SK-N-SH (cell line): Measurements from ENCODE around the gene DUS2. TPM values are rescaled to one million over a fixed set of nuclear protein-coding genes. Genes with fewer than 3 reads are reported as not detected.

Source experiments
- CTCF ChIA-PET: fragments of 300-600, 350-600 bp; formaldehyde crosslinking; extraction: SDS; loops from one replicate; lab custom pipeline; 2021; lab: Yijun Ruan, JAX
- POLR2A ChIA-PET: fragments of 350-600 bp; sonication (Branson Sonifier 250); formaldehyde crosslinking; extraction: SDS; loops from one replicate; lab custom pipeline; 2020; ENCODE audit warnings: antibody characterized with exemption, inconsistent platforms; lab: Yijun Ruan, JAX
- DNase-seq: peaks from one replicate; pipeline ENCODE4 v3.0.0; 2012
- H2AFZ ChIP-seq: fragments of 200-600 bp; sonication (generic); 2 replicates; pipeline ENCODE4 v1.8.1; 2016; ENCODE audit warnings: antibody characterized with exemption, mild to moderate bottlenecking, low read depth
- H3F3A ChIP-seq: fragments of 200-600 bp; sonication (generic); replicated peaks from 2 replicates; pipeline ENCODE3; 2016; ENCODE audit warnings: antibody characterized with exemption, mild to moderate bottlenecking; ENCODE audit not compliant: insufficient read depth
- H3K27ac ChIP-seq, 2 experiments: fragments of 200-500 bp in 1 of 2; fragments of 200-600 bp in 1 of 2; sonication (Bioruptor generic) in 1 of 2; sonication (generic), shearing (Covaris generic) in 1 of 2; 2 replicates each; pipeline versions ENCODE4 v1.5.1 to v1.6.1; 2014 to 2016; ENCODE audit warnings: low read depth in 2 of 2, inconsistent platforms in 1 of 2, low read length in 1 of 2, mild to moderate bottlenecking in 1 of 2, mixed read lengths in 1 of 2
- H3K27me3 ChIP-seq: fragments of 200-600 bp; sonication (generic), shearing (Covaris generic); 2 replicates; pipeline ENCODE4 v1.6.1; 2016; ENCODE audit warnings: mixed run types; ENCODE audit not compliant: insufficient read depth
- H3K36me3 ChIP-seq, 2 experiments: fragments of 200-500 bp in 1 of 2; fragments of 200-600 bp in 1 of 2; sonication (Bioruptor generic) in 1 of 2; sonication (generic) in 1 of 2; replicated peaks in 1 of 2; 2 replicates each; pipeline versions ENCODE3 to v1.5.1; 2014 to 2016; ENCODE audit warnings: low read length in 1 of 2, mild to moderate bottlenecking in 1 of 2; ENCODE audit not compliant: insufficient read depth in 2 of 2, control insufficient read depth in 1 of 2
- H3K4me1 ChIP-seq, 2 experiments: fragments of 200-500 bp in 1 of 2; fragments of 200-600 bp in 1 of 2; sonication (Bioruptor generic) in 1 of 2; sonication (generic), shearing (Covaris generic) in 1 of 2; 2 replicates each; pipeline versions ENCODE4 v1.5.1 to v1.6.1; 2014 to 2016; ENCODE audit warnings: low read depth in 1 of 2, low read length in 1 of 2, mixed run types in 1 of 2; ENCODE audit not compliant: insufficient read depth in 2 of 2, control insufficient read depth in 1 of 2
- H3K4me2 ChIP-seq: fragments of 200-600 bp; sonication (generic), shearing (Covaris generic); 2 replicates; pipeline ENCODE4 v1.6.1; 2017; ENCODE audit warnings: mixed run types
- H3K4me3 ChIP-seq, 2 experiments: fragments of 200-500 bp in 1 of 2; fragments of 200-600 bp in 1 of 2; sonication (Bioruptor generic) in 1 of 2; sonication (generic), shearing (Covaris generic) in 1 of 2; 2 replicates each; pipeline versions ENCODE4 v1.5.1 to v1.8.1; 2014 to 2016; ENCODE audit warnings: low read depth in 2 of 2, inconsistent platforms in 1 of 2, low read length in 1 of 2, mild to moderate bottlenecking in 1 of 2, mixed read lengths in 1 of 2, moderate library complexity in 1 of 2
- H3K79me2 ChIP-seq: fragments of 200-600 bp; sonication (generic); 2 replicates; pipeline ENCODE4 v1.8.1; 2017; ENCODE audit warnings: mild to moderate bottlenecking; ENCODE audit not compliant: insufficient read depth
- H3K9ac ChIP-seq: fragments of 200-600 bp; sonication (generic); 2 replicates; pipeline ENCODE4 v1.6.1; 2017; ENCODE audit warnings: mixed run types
- H3K9me2 ChIP-seq: fragments of 200-600 bp; sonication (generic); 2 replicates; pipeline ENCODE4 v1.6.1; 2017; ENCODE audit warnings: mixed run types
- H3K9me3 ChIP-seq: fragments of 200-600 bp; sonication (generic); 2 replicates; pipeline ENCODE4 v1.6.1; 2017; ENCODE audit warnings: mixed run types, mild to moderate bottlenecking, moderate library complexity
- H4K20me1 ChIP-seq: fragments of 200-600 bp; sonication (generic); 2 replicates; pipeline ENCODE4 v1.6.1; 2017; ENCODE audit warnings: mild to moderate bottlenecking, mixed run types; ENCODE audit not compliant: insufficient read depth
- CHD2 ChIP-seq: fragments of 150-350 bp; IDR thresholded peaks from 2 replicates; pipeline ENCODE4 v1.6.1; 2018; ENCODE audit warnings: low read length; ENCODE audit not compliant: partially characterized antibody
- ELF1 ChIP-seq: IDR thresholded peaks from 2 replicates; pipeline ENCODE4 v1.4.0; 2012
- EP300 ChIP-seq, 2 experiments: IDR thresholded peaks; 2 replicates each; pipeline versions ENCODE4 v1.4.0 to v1.6.1; 2012; ENCODE audit warnings: borderline replicate concordance in 1 of 2, low read depth in 1 of 2, low read length in 1 of 2
- EZH2phosphoT487 ChIP-seq: fragments of 200-600 bp; sonication (generic); IDR thresholded peaks from 2 replicates; pipeline ENCODE4 v1.6.1; 2017; ENCODE audit warnings: low read depth, mixed run types, mild to moderate bottlenecking, antibody characterized with exemption, moderate library complexity, borderline replicate concordance
- FOSL2 ChIP-seq: IDR thresholded peaks from 2 replicates; pipeline ENCODE4 v1.4.0; 2012; ENCODE audit warnings: low read depth, mild to moderate bottlenecking, moderate library complexity, borderline replicate concordance
- FOXJ3 ChIP-seq: sonication (generic); formaldehyde crosslinking; IDR thresholded peaks from 2 replicates; pipeline ENCODE4 v1.5.1; 2020; ENCODE audit warnings: mild to moderate bottlenecking, missing genetic modification reagents
- GABPA ChIP-seq: IDR thresholded peaks from 2 replicates; pipeline ENCODE4 v1.4.0; 2012; ENCODE audit warnings: low read depth, mild to moderate bottlenecking
- IRF3 ChIP-seq: fragments of 150-350 bp; IDR thresholded peaks from 2 replicates; pipeline ENCODE4 v1.6.1; 2016; ENCODE audit warnings: mild to moderate bottlenecking, low read depth, low read length
- NRF1 ChIP-seq: IDR thresholded peaks from 2 replicates; pipeline ENCODE4 v1.6.1; 2012; ENCODE audit warnings: low read depth, mild to moderate bottlenecking, low read length
- RAD21 ChIP-seq: IDR thresholded peaks from 2 replicates; pipeline ENCODE4 v1.6.1; 2012; ENCODE audit warnings: mild to moderate bottlenecking, low read length
- RCOR1 ChIP-seq: fragments of 150-350 bp; IDR thresholded peaks from 2 replicates; pipeline ENCODE4 v1.6.1; 2017; ENCODE audit warnings: antibody characterized with exemption, low read length
- RXRA ChIP-seq: IDR thresholded peaks from 2 replicates; pipeline ENCODE4 v1.4.0; 2012; ENCODE audit warnings: low read depth, mild to moderate bottlenecking, borderline replicate concordance
- SMC3 ChIP-seq: IDR thresholded peaks from 2 replicates; pipeline ENCODE4 v1.6.1; 2012; ENCODE audit warnings: low read depth, low read length, improper control_type of control experiment
- TCF12 ChIP-seq: IDR thresholded peaks from 2 replicates; pipeline ENCODE4 v1.4.0; 2012
- TEAD4 ChIP-seq: IDR thresholded peaks from 2 replicates; pipeline ENCODE4 v1.4.0; 2012; ENCODE audit warnings: mild to moderate bottlenecking, borderline replicate concordance; ENCODE audit not compliant: insufficient read depth
- USF1 ChIP-seq: IDR thresholded peaks from 2 replicates; pipeline ENCODE4 v1.4.0; 2012; ENCODE audit warnings: low read depth, borderline replicate concordance
- USF2 ChIP-seq: fragments of 150-350 bp; IDR thresholded peaks from 2 replicates; pipeline ENCODE4 v1.6.1; 2017; ENCODE audit warnings: antibody characterized with exemption, low read length, low read depth, borderline replicate concordance
- ZBTB33 ChIP-seq: IDR thresholded peaks from 2 replicates; pipeline ENCODE4 v1.4.0; 2012; ENCODE audit warnings: low read depth, borderline replicate concordance
- WGBS: methylation state at CpG from one replicate; pipeline ENCODE4 v1.1.6; 2017; ENCODE audit warnings: low lambda C conversion rate; 5-methylcytosine and 5-hydroxymethylcytosine counted together
- polyA plus RNA-seq, 3 experiments: library from polyadenylated mRNA; depleted of rRNA; stranded (reverse); fragments of >200 nt; gene quantifications; 2 replicates each; pipeline ENCODE4 v1.2.3, GENCODE V29; 2012
- TF ChIP-seq, protein P1 (sequence below): fragments of 200-600 bp; sonication (generic); IDR thresholded peaks from 2 replicates; pipeline ENCODE4 v1.6.1; 2017; ENCODE audit warnings: antibody characterized with exemption, mild to moderate bottlenecking, moderate library complexity
- TF ChIP-seq, protein P2 (sequence below): IDR thresholded peaks from 2 replicates; pipeline ENCODE4; 2012

Gene DUS2
- polyA plus RNA-seq, 1 of the 3 experiments (the other 2 are of a cell fraction), result 16.1 TPM

GRCh38 chr16:68073902-68074760 is 51.0 kb downstream of the DUS2 start:
- Histone ChIP-seq H3K9ac (no peak overlapping the region), H3K27me3 (no peaks in the 10 kb centered on the region), H2AFZ (no peak overlapping the region), H3K9me3 (no peaks in the 10 kb centered on the region), H3K4me2 (no peak overlapping the region), H3F3A (no peaks in the 10 kb centered on the region), H3K4me3 (no peak overlapping the region), H3K9me2 (no peaks in the 10 kb centered on the region), H4K20me1 (no peaks in the 10 kb centered on the region), H3K36me3 (peaks cover 13 to 54% of the 10 kb centered on the region in 2 experiments), H3K27ac (no peak overlapping the region), H3K4me1 (peaks cover 0 to 12% of the 10 kb centered on the region in 2 experiments; a peak in 2 of 4 replicates), H3K79me2 (no peaks in the 10 kb centered on the region)
- no peak for DNase-seq
- ChIA-PET CTCF (interaction anchor here (0.9 to 1.5 kb wide), 6 partner anchors 10 to 553 kb away, joined by 3 to 5 read pairs (median 3); no protein-coding TSS in a partner anchor), POLR2A (interaction anchor here (1.0 kb wide), 1 partner anchor 11 kb away, joined by 3 read pairs; the partner anchor contains the start of gene NFATC3)
- no peak for TF ChIP-seq TEAD4
- TF ChIP-seq RCOR1, result no peak
- no peak for TF ChIP-seq USF2
- TF ChIP-seq, protein P1, sequence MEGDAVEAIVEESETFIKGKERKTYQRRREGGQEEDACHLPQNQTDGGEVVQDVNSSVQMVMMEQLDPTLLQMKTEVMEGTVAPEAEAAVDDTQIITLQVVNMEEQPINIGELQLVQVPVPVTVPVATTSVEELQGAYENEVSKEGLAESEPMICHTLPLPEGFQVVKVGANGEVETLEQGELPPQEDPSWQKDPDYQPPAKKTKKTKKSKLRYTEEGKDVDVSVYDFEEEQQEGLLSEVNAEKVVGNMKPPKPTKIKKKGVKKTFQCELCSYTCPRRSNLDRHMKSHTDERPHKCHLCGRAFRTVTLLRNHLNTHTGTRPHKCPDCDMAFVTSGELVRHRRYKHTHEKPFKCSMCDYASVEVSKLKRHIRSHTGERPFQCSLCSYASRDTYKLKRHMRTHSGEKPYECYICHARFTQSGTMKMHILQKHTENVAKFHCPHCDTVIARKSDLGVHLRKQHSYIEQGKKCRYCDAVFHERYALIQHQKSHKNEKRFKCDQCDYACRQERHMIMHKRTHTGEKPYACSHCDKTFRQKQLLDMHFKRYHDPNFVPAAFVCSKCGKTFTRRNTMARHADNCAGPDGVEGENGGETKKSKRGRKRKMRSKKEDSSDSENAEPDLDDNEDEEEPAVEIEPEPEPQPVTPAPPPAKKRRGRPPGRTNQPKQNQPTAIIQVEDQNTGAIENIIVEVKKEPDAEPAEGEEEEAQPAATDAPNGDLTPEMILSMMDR, result no peak
- no peak for TF ChIP-seq CHD2
- no peak for TF ChIP-seq USF1
- TF ChIP-seq FOXJ3 (CRISPR knock-in tag), result no peak
- no peak for TF ChIP-seq NRF1
- TF ChIP-seq IRF3, result no peak
- no peak for TF ChIP-seq EZH2phosphoT487
- TF ChIP-seq TCF12, result no peak
- no peak for TF ChIP-seq ELF1
- TF ChIP-seq, protein P2, sequence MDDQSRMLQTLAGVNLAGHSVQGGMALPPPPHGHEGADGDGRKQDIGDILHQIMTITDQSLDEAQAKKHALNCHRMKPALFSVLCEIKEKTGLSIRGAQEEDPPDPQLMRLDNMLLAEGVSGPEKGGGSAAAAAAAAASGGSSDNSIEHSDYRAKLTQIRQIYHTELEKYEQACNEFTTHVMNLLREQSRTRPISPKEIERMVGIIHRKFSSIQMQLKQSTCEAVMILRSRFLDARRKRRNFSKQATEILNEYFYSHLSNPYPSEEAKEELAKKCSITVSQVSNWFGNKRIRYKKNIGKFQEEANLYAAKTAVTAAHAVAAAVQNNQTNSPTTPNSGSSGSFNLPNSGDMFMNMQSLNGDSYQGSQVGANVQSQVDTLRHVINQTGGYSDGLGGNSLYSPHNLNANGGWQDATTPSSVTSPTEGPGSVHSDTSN, result no peak
- no peak for TF ChIP-seq SMC3
- TF ChIP-seq RAD21, result no peak
- no peak for TF ChIP-seq RXRA
- no peak for TF ChIP-seq ZBTB33
- no peak for TF ChIP-seq FOSL2
- TF ChIP-seq EP300 (IDR thresholded peaks at IDR 0.05; ENCODE audit: borderline replicate concordance in 1 of 2, low read depth in 1 of 2, low read length in 1 of 2), result no peak
- TF ChIP-seq GABPA, result no peak
- whole genome bisulfite sequencing, result 88% methylated on average over 9 of the region's 9 CpGs
